Measurements from ENCODE around the gene PLEKHG7.

DNA sequence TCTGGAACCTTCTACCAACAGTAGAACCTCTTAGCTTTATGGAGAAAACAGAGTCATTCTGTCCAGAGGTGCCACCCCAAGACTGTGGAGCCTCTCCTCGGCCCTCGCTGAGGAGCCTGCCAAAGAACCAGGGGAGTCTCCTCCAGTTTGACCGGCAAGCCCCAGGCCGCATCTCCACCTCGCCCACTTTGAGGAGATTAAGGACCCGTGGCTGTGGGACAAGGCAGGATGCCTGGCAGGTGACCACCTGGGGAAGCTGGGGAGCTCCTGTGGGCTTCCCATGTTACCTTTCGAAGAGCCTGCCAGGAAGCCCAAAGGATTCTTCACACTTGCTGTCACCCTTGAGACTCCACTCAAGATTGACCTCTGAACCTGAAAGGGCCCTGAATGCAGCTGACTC is 3.8 kb downstream of the PLEKHG7 start:
- TF ChIP-seq BACH2 (CRISPR knock-in tag; IDR thresholded peaks at IDR 0.05; ENCODE audit: borderline replicate concordance) (no peak), ZC3H10 (CRISPR knock-in tag; IDR thresholded peaks at IDR 0.05) (no peak), ZNF565 (CRISPR knock-in tag; conservative IDR thresholded peaks at IDR 0.05; ENCODE audit: low read depth) (no peak), ISL1 (CRISPR knock-in tag; IDR thresholded peaks at IDR 0.05) (no peak), TOX (CRISPR knock-in tag; IDR thresholded peaks at IDR 0.05; ENCODE audit: borderline replicate concordance) (no peak), TCF4 (CRISPR knock-in tag; IDR thresholded peaks at IDR 0.05; ENCODE audit: borderline replicate concordance) (no peak), ZFP30 (CRISPR knock-in tag; IDR thresholded peaks at IDR 0.05) (no peak), OSR1 (CRISPR knock-in tag; IDR thresholded peaks at IDR 0.05) (no peak), ZNF70 (CRISPR knock-in tag; IDR thresholded peaks at IDR 0.05) (no peak), ARNTL (CRISPR knock-in tag; IDR thresholded peaks at IDR 0.05; ENCODE audit: borderline replicate concordance, low read depth) (no peak), ZNF8 (CRISPR knock-in tag; IDR thresholded peaks at IDR 0.05) (no peak), CREB5 (CRISPR knock-in tag; IDR thresholded peaks at IDR 0.05; ENCODE audit: low read depth) (no peak)
- TF ChIP-seq, protein P1, sequence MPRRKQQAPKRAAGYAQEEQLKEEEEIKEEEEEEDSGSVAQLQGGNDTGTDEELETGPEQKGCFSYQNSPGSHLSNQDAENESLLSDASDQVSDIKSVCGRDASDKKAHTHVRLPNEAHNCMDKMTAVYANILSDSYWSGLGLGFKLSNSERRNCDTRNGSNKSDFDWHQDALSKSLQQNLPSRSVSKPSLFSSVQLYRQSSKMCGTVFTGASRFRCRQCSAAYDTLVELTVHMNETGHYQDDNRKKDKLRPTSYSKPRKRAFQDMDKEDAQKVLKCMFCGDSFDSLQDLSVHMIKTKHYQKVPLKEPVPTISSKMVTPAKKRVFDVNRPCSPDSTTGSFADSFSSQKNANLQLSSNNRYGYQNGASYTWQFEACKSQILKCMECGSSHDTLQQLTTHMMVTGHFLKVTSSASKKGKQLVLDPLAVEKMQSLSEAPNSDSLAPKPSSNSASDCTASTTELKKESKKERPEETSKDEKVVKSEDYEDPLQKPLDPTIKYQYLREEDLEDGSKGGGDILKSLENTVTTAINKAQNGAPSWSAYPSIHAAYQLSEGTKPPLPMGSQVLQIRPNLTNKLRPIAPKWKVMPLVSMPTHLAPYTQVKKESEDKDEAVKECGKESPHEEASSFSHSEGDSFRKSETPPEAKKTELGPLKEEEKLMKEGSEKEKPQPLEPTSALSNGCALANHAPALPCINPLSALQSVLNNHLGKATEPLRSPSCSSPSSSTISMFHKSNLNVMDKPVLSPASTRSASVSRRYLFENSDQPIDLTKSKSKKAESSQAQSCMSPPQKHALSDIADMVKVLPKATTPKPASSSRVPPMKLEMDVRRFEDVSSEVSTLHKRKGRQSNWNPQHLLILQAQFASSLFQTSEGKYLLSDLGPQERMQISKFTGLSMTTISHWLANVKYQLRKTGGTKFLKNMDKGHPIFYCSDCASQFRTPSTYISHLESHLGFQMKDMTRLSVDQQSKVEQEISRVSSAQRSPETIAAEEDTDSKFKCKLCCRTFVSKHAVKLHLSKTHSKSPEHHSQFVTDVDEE (CRISPR knock-in tag; IDR thresholded peaks at IDR 0.05): no peak
